Fibroblast of mammary gland (primary cell): ENCODE data around the gene TIGD6.

Experiments
- DNase-seq: peaks from one replicate; pipeline ENCODE4 v3.0.0-alpha.2; 2010; ENCODE audit warnings: low read depth
- H3K4me3 ChIP-seq: 2 replicates; pipeline ENCODE4 v1.5.1; 2011; ENCODE audit warnings: low read depth, mild to moderate bottlenecking, low read length, moderate library complexity; ENCODE audit not compliant: control insufficient read depth
- TF ChIP-seq, protein P1 (sequence below): conservative IDR thresholded peaks from 2 replicates; pipeline ENCODE4 v1.5.1; 2011; ENCODE audit warnings: low read depth, low read length, inconsistent platforms; ENCODE audit not compliant: control insufficient read depth, insufficient read depth

The TIGD6 gene

DNA sequence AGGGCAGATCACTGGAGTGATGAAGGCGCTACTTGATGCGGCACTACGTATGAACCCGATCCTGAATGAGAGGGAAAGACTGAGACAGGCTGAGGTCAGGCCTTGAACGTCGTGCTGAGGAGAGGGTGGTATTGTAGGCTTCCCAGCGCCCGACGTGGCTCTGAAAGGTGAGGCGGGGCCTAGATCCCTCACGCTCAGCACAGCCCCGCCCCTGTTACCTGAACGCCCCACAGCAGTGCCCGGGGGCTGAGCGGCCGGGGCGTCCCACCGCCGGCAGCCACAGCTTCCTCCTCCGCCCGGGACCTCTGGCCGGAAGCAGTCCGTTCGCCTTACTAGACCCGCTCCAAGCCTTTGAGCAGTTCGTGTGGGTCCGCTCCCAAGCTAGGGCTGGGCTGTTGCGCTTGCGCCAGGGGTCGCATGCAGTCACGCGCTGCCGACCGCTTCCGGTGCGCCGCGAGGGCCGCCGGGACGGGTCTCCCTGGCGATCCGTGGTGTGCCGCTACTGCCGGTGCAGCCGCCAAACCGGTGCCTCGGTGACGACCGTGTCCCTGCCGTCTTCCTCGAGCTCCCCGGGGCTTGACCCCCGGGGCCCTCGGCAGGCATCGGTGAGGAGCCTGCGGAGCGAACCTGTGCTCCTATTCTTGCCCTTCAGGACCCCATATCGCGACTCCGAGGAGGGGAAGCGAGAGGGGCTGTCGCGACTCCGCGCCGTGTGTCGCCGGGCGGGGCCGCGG is at the start of gene TIGD6, which contains the start of gene HMGXB3:
TIGD6 (minus strand) TSS at position 399 of the 734 bp plus-strand sequence. CDS start 4,306 bp downstream, outside the sequence.
HMGXB3 (plus strand) TSS at position 484 of the 734 bp plus-strand sequence. CDS start 4,114 bp downstream, outside the sequence.
- H3K4me3 ChIP-seq = peak within 1 kb of the TSS; percentile 89
- TF ChIP-seq, protein P1, sequence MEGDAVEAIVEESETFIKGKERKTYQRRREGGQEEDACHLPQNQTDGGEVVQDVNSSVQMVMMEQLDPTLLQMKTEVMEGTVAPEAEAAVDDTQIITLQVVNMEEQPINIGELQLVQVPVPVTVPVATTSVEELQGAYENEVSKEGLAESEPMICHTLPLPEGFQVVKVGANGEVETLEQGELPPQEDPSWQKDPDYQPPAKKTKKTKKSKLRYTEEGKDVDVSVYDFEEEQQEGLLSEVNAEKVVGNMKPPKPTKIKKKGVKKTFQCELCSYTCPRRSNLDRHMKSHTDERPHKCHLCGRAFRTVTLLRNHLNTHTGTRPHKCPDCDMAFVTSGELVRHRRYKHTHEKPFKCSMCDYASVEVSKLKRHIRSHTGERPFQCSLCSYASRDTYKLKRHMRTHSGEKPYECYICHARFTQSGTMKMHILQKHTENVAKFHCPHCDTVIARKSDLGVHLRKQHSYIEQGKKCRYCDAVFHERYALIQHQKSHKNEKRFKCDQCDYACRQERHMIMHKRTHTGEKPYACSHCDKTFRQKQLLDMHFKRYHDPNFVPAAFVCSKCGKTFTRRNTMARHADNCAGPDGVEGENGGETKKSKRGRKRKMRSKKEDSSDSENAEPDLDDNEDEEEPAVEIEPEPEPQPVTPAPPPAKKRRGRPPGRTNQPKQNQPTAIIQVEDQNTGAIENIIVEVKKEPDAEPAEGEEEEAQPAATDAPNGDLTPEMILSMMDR = no peak
- peak; percentile 91 for DNase-seq

DNA sequence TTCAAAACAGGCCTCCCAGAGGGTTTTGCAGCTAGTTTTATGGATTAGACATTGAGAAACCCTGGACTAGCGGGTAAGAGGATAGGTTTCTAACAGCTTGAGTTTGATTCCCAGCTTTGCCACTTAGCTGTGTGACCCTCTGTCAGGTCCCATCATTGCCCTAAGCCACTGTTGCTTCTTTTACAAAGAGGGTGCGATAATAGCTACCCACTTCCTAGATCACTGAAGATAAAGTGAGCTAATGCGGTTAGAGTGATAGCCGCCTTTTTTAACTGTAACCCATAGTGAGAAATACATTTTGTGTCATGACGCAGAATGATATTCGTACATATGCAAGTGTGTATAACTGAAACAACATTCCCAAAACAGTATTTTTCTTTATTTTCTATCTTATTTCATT is 45.6 kb upstream of the TIGD6 start:
- no peak overlapping the region for H3K4me3 ChIP-seq
- TF ChIP-seq, protein P1 = no peak
- no peak for DNase-seq

DNA sequence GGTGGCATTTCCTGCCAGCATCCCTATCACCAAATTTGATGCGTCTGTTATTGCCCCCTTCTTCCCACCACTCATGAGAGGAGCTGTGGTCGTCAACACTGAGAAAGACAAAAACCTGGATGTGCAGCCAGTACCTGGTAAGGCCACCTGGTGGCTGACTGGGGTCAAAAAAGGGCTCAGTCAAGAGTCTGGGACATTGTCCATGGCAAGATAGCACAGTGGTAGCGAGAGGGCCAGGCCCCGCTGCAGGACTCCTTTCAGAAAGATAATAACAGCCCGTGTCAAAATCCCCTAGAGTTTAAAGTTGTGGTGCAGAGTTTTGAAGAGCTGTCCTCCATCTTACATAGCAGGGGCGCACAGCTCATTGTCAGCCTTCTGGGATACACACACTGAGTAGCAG is 45.1 kb upstream of the TIGD6 start:
- DNase-seq = no peak
- TF ChIP-seq, protein P1 = no peak
- no peak overlapping the region for H3K4me3 ChIP-seq

DNA sequence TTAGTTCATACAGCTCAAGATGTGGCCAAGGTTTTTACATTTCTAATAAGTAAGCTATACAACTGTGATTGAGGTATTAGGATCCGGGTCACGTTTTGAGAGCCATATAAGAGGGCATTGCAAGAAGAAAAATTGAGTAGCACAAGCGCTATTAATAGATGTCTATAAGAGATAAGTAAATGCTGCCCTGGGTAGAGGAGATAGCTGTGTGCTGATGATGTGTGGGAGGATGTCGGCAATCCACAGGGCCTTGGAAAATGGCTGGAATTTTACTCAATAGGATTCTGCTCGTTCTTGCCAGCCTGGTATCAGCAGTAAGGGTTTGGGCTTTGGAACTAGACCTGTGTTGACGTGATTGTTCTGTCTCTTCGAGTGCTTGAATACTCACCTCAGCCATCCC is 44.3 kb upstream of the TIGD6 start:
- no peak for DNase-seq
- no peak overlapping the region for H3K4me3 ChIP-seq
- TF ChIP-seq, protein P1 = no peak

DNA sequence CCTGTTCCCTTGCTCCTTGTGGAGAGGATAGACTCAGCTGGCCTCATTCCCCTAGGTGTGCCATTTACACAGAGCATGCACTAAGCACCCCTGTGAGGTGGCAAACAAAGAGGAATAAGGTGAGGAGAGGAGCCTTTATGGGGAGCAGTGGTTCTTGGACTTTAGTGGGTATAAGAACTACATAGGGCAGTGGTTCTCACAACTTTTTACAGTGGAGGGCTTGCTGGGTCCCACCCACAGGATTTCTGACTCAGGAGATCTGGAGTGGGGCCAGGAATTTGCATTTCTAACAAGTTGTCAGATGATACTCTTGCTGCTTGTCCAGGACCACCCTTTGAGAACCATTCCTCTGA is 43.9 kb upstream of the TIGD6 start:
- TF ChIP-seq, protein P1 = no peak
- H3K4me3 ChIP-seq = no peak overlapping the region
- DNase-seq = peak; percentile 82

DNA sequence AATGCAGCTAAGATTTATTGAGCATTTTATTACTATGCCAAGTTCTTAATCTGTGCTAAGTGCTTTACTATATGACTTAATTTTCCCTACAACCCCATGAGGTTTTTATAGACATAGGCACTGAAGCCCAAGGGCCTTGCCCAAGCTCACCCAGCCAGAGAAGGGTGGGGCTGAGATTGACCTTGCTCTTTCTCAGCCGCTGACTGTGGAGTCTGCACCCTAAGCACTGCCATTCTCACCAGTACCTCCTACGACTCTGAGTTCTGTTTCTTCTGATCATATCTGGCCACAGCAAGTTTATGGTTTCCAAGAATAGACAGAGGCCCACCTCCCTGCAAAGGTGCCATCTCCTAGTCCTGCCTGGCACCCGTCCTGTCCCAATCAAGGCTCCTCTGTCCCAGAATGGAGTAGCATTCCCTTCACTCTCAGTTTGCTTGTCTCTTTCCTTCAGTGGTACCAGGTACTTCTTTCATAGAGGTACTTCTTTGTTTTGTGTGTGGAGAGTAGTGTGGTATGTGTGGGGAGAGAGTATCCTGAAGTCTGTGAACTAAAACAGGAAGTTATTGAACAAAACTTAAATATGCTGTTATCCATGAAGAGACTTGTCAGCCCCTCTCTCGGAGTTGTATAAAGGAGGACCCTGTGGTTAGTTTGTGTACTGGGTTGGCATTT is 43.3 kb upstream of the TIGD6 start:
- no peak for DNase-seq
- H3K4me3 ChIP-seq = no peak overlapping the region
- TF ChIP-seq, protein P1 = no peak
